ENCODE data around the gene PIGK.
"Not testable (repeated sequence)": the region's sequence is repeated elsewhere in the genome, so short reads cannot be mapped to it uniquely, and the experiment has no call there.

Gene PIGK

GRCh38 chr1:77218477-77219165 is 609 bp downstream of the PIGK start:
- H3K27ac ChIP-seq (ENCODE audit: low read depth, low read length), result peak overlapping the region; percentile 48; the same call in 1 of the 2 replicates
- peaks cover 23% of the 10 kb centered on the region for H3K4me1 ChIP-seq (ENCODE audit: control insufficient read depth, low read length)
- no peak for TF ChIP-seq CTCF (IDR thresholded peaks at IDR 0.05; ENCODE audit: low read depth, low read length, poor library complexity, severe bottlenecking)
- no peak for TF ChIP-seq EZH2phosphoT487 (IDR thresholded peaks at IDR 0.05; ENCODE audit: borderline replicate concordance, low read length)
- no peaks in the 10 kb centered on the region for H3K9me2 ChIP-seq (replicated peaks; ENCODE audit: control insufficient read depth, low read length)
- peak overlapping the region; percentile 94 for H3K4me3 ChIP-seq (ENCODE audit: low read length)
- H3K9me3 ChIP-seq (ENCODE audit: control insufficient read depth, insufficient read depth, low read length), result peaks cover 6% of the 10 kb centered on the region; the same call in 1 of the 2 replicates
- peak overlapping the region; percentile 76 for H3K4me2 ChIP-seq (ENCODE audit: low read length)
- H4K20me1 ChIP-seq (ENCODE audit: control insufficient read depth, insufficient read depth, low read depth, low read length), result no peaks in the 10 kb centered on the region
- H3F3A ChIP-seq (ENCODE audit: control insufficient read depth, insufficient read depth), result no peaks in the 10 kb centered on the region
- H3K27me3 ChIP-seq (ENCODE audit: control insufficient read depth, low read length), result no peaks in the 10 kb centered on the region
- H3K79me2 ChIP-seq (ENCODE audit: control insufficient read depth, low read length), result peaks cover 56% of the 10 kb centered on the region
- peaks cover 11% of the 10 kb centered on the region for H3K36me3 ChIP-seq (ENCODE audit: control insufficient read depth, low read length)

- H3K27me3 ChIP-seq (ENCODE audit: control insufficient read depth, low read length); H3K4me3 ChIP-seq (ENCODE audit: low read length): not testable (repeated sequence)
Measured at GRCh38 chr1:77204043-77204442, 15.2 kb downstream of the PIGK start.

DNA sequence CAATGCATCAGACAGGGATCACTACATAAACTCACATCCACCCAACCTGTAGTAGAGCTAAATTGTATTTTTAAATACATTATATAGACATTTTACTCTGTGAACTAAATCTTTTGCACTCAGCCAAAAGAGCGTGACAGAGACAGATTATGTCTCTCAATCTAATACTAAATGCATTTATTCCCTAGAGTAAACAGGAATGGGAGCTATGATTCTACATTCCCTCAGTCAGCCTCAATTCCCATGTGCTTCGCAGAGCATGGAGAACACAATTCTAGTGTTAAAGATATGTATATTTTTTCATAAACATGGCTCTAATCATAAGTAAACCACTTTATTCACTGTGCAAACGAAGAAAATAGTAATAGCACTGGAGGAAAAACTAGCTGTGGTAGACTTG is 16.5 kb downstream of the PIGK start:
- TF ChIP-seq CTCF (IDR thresholded peaks at IDR 0.05; ENCODE audit: low read depth, low read length, poor library complexity, severe bottlenecking), result no peak
- no peak for TF ChIP-seq EZH2phosphoT487 (IDR thresholded peaks at IDR 0.05; ENCODE audit: borderline replicate concordance, low read length)
- Histone ChIP-seq H3K4me1 (ENCODE audit: control insufficient read depth, low read length) (no peaks in the 10 kb centered on the region), H3K79me2 (ENCODE audit: control insufficient read depth, low read length) (no peaks in the 10 kb centered on the region), H3K36me3 (ENCODE audit: control insufficient read depth, low read length) (no peaks in the 10 kb centered on the region), H3K27ac (ENCODE audit: low read depth, low read length) (no peak overlapping the region), H3K4me3 (ENCODE audit: low read length) (no peak overlapping the region), H3K9me2 (replicated peaks; ENCODE audit: control insufficient read depth, low read length) (no peaks in the 10 kb centered on the region), H3K4me2 (ENCODE audit: low read length) (no peak overlapping the region), H4K20me1 (ENCODE audit: control insufficient read depth, insufficient read depth, low read depth, low read length) (no peaks in the 10 kb centered on the region), H3F3A (ENCODE audit: control insufficient read depth, insufficient read depth) (no peaks in the 10 kb centered on the region), H3K27me3 (ENCODE audit: control insufficient read depth, low read length) (no peaks in the 10 kb centered on the region), H3K9me3 (ENCODE audit: control insufficient read depth, insufficient read depth, low read length) (no peaks in the 10 kb centered on the region)

More at GRCh38 chr1:77204043-77204442, 15.2 kb downstream of the PIGK start:
- H3K4me2 ChIP-seq (ENCODE audit: low read length); H3K79me2 ChIP-seq (ENCODE audit: control insufficient read depth, low read length); H3K27ac ChIP-seq (ENCODE audit: low read depth, low read length); H4K20me1 ChIP-seq (ENCODE audit: control insufficient read depth, insufficient read depth, low read depth, low read length); H3K9me3 ChIP-seq (ENCODE audit: control insufficient read depth, insufficient read depth, low read length); H3K36me3 ChIP-seq (ENCODE audit: control insufficient read depth, low read length); H3K4me1 ChIP-seq (ENCODE audit: control insufficient read depth, low read length); H3F3A ChIP-seq (ENCODE audit: control insufficient read depth, insufficient read depth); H3K9me2 ChIP-seq (replicated peaks; ENCODE audit: control insufficient read depth, low read length): not testable (repeated sequence)

- Histone ChIP-seq H3K36me3 (ENCODE audit: control insufficient read depth, low read length) (no peaks in the 10 kb centered on the region), H3K79me2 (ENCODE audit: control insufficient read depth, low read length) (no peaks in the 10 kb centered on the region), H3K4me1 (ENCODE audit: control insufficient read depth, low read length) (no peaks in the 10 kb centered on the region), H3K4me2 (ENCODE audit: low read length) (no peak overlapping the region), H3K27ac (ENCODE audit: low read depth, low read length) (no peak overlapping the region), H3F3A (ENCODE audit: control insufficient read depth, insufficient read depth) (no peaks in the 10 kb centered on the region), H4K20me1 (ENCODE audit: control insufficient read depth, insufficient read depth, low read depth, low read length) (no peaks in the 10 kb centered on the region), H3K4me3 (ENCODE audit: low read length) (no peak overlapping the region), H3K9me2 (replicated peaks; ENCODE audit: control insufficient read depth, low read length) (no peaks in the 10 kb centered on the region), H3K9me3 (ENCODE audit: control insufficient read depth, insufficient read depth, low read length) (no peaks in the 10 kb centered on the region), H3K27me3 (ENCODE audit: control insufficient read depth, low read length) (no peaks in the 10 kb centered on the region)
- TF ChIP-seq EZH2phosphoT487 (IDR thresholded peaks at IDR 0.05; ENCODE audit: borderline replicate concordance, low read length), result no peak
- no peak for TF ChIP-seq CTCF (IDR thresholded peaks at IDR 0.05; ENCODE audit: low read depth, low read length, poor library complexity, severe bottlenecking)
Measured at GRCh38 chr1:77200806-77201205, 18.4 kb downstream of the PIGK start.
